Measurements from ENCODE around the gene FAM204A. TPM values are rescaled to one million over a fixed set of nuclear protein-coding genes. Genes with fewer than 3 reads are reported as not detected.

Gene FAM204A
- total and polyA plus RNA-seq, 4 donors, result 39.4 to 75.0 (median 53.2) TPM

DNA sequence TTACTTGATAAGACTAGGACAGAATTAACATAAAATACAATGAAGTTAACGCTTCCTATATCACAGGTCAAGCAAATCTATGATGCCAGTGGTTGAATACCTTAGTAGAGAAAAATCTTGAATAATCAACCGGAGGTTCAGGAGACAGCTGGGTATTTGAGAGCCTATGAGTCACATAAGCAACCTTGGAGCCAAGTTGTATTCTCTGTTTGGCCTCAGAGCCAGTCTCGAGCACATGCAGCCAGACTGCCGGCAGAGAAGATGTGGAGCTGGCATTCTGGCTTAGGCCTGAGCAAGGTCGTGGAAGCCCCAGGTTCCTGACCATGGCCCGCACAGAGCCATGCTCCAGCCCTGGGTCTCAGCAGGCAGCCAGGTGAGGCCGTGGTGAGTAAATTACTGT lies 90.3 kb downstream of the FAM204A start:
- TF ChIP-seq, protein P1, sequence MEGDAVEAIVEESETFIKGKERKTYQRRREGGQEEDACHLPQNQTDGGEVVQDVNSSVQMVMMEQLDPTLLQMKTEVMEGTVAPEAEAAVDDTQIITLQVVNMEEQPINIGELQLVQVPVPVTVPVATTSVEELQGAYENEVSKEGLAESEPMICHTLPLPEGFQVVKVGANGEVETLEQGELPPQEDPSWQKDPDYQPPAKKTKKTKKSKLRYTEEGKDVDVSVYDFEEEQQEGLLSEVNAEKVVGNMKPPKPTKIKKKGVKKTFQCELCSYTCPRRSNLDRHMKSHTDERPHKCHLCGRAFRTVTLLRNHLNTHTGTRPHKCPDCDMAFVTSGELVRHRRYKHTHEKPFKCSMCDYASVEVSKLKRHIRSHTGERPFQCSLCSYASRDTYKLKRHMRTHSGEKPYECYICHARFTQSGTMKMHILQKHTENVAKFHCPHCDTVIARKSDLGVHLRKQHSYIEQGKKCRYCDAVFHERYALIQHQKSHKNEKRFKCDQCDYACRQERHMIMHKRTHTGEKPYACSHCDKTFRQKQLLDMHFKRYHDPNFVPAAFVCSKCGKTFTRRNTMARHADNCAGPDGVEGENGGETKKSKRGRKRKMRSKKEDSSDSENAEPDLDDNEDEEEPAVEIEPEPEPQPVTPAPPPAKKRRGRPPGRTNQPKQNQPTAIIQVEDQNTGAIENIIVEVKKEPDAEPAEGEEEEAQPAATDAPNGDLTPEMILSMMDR (IDR thresholded peaks at IDR 0.05; ENCODE audit: control extremely low read depth, extremely low read depth), result no peak
- no peak for DNase-seq
- ATAC-seq (ENCODE audit: insufficient read depth, low FRiP score), result no peak
- peaks cover 0 to 7% (median 0%) of the 10 kb centered on the region in 5 donors for H3K4me1 ChIP-seq (ENCODE audit: control insufficient read depth in 5 of 5, insufficient read depth in 5 of 5, low read length in 5 of 5)
- H3K27me3 ChIP-seq (ENCODE audit: control insufficient read depth in 3 of 3, insufficient read depth in 3 of 3, low read length in 2 of 3), result peaks cover 0 to 18% (median 9%) of the 10 kb centered on the region in 3 donors
- H3K36me3 ChIP-seq (ENCODE audit: control insufficient read depth in 4 of 4, insufficient read depth in 4 of 4, low read length in 4 of 4), result no peaks in the 10 kb centered on the region
- H3K9me3 ChIP-seq (ENCODE audit: control insufficient read depth in 4 of 4, insufficient read depth in 3 of 4, low read length in 3 of 4), result peaks cover 0 to 5% (median 0%) of the 10 kb centered on the region in 4 donors
- H3K4me3 ChIP-seq, result no peak overlapping the region
- no peak overlapping the region for H3K9ac ChIP-seq (ENCODE audit: insufficient read depth in 1 of 2, low read length in 2 of 2)
- 86 to 89% methylated on average over 7 of the region's 7 CpGs for WGBS, 2 donors
- H3K27ac ChIP-seq (ENCODE audit: low read depth in 1 of 2, low read length in 1 of 2), result no peak overlapping the region

DNA sequence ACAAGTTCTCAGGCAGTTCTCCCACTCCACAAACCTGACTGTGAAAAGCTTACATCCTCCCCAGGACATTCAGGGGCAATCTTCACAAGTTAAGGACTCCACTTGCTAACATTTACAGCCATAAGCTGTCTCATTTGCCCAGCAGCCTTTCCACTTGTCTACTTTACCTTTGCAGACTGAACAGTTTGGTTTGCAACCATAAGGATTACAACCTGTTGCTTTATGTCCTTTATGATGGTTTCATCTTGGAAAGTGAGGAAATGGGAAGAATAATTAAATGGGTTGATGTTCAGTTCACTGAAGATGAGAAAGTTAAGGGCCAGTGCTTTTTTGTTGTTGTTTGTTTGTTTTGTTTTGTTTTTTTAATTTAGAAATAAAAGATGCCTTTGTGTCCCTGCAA lies 92.4 kb downstream of the FAM204A start:
- H3K27me3 ChIP-seq (ENCODE audit: control insufficient read depth in 3 of 3, insufficient read depth in 3 of 3, low read length in 2 of 3), result peaks cover 0 to 35% (median 27%) of the 10 kb centered on the region in 3 donors
- TF ChIP-seq, protein P1 (IDR thresholded peaks at IDR 0.05; ENCODE audit: control extremely low read depth, extremely low read depth), result no peak
- ATAC-seq (ENCODE audit: insufficient read depth, low FRiP score), result no peak

More for the DNA sequence above, 92.4 kb downstream of the FAM204A start:
- H3K27ac ChIP-seq (ENCODE audit: low read depth in 1 of 2, low read length in 1 of 2), result no peak overlapping the region
- H3K4me3 ChIP-seq, result no peak overlapping the region
- H3K4me1 ChIP-seq (ENCODE audit: control insufficient read depth in 5 of 5, insufficient read depth in 5 of 5, low read length in 5 of 5), result no peaks in the 10 kb centered on the region
- DNase-seq, result no peak
- H3K9me3 ChIP-seq (ENCODE audit: control insufficient read depth in 4 of 4, insufficient read depth in 3 of 4, low read length in 3 of 4), result peaks cover 0 to 5% (median 0%) of the 10 kb centered on the region in 4 donors
- H3K36me3 ChIP-seq (ENCODE audit: control insufficient read depth in 4 of 4, insufficient read depth in 4 of 4, low read length in 4 of 4), result no peaks in the 10 kb centered on the region
- H3K9ac ChIP-seq (ENCODE audit: insufficient read depth in 1 of 2, low read length in 2 of 2), result no peak overlapping the region

All from lung (tissue), 12 donors.